Medulla oblongata (tissue), 1 donor: ENCODE measurements around the gene ICAM1.
"Not testable (repeated sequence)": the region's sequence is repeated elsewhere in the genome, so short reads cannot be mapped to it uniquely, and the experiment has no call there.

Experiments
- DNase-seq: peaks from one replicate; pipeline ENCODE4 v3.0.0-alpha.2; 2015; ENCODE audit errors: extremely low spot score

Gene ICAM1

GRCh38 chr19:10274589-10274988 lies 3.7 kb downstream of the ICAM1 start:
- DNase-seq: no peak

- DNase-seq: no peak
Measured at GRCh38 chr19:10277795-10278589, 7.1 kb downstream of the ICAM1 start.

GRCh38 chr19:10278935-10279334 lies 8.0 kb downstream of the ICAM1 start:
- no peak for DNase-seq

- no peak for DNase-seq
Measured at GRCh38 chr19:10279737-10280442, 9.0 kb downstream of the ICAM1 start.

GRCh38 chr19:10282043-10282442 lies 11.1 kb downstream of the ICAM1 start:
- not testable (repeated sequence) for DNase-seq

- DNase-seq: no peak
Measured at GRCh38 chr19:10283301-10284064, 12.6 kb downstream of the ICAM1 start.

GRCh38 chr19:10284065-10284959 lies 13.4 kb downstream of the ICAM1 start:
- DNase-seq: no peak

GRCh38 chr19:10284960-10285278 lies 14.0 kb downstream of the ICAM1 start:
- no peak for DNase-seq

GRCh38 chr19:10285393-10285792 lies 14.5 kb downstream of the ICAM1 start:
- no peak for DNase-seq

- DNase-seq: no peak
Measured at GRCh38 chr19:10286803-10287737, 16.1 kb downstream of the ICAM1 start, which contains the start of gene ICAM4. Gene ICAM4 (plus strand): TSS chr19:10286955. CDS start chr19:10287013, 58 bp downstream.

- DNase-seq: no peak
Measured at GRCh38 chr19:10288662-10289166, 17.8 kb downstream of the ICAM1 start.

- no peak for DNase-seq
Measured at GRCh38 chr19:10289167-10289835, 18.4 kb downstream of the ICAM1 start.

GRCh38 chr19:10289836-10290356 lies 19.0 kb downstream of the ICAM1 start, which contains the start of gene ICAM5:
Gene ICAM5 (plus strand): TSS chr19:10289952. CDS start chr19:10290044, 92 bp downstream.
- DNase-seq: no peak

GRCh38 chr19:10290357-10290875 lies 19.5 kb downstream of the ICAM1 start:
- no peak for DNase-seq

- peak; percentile 34 for DNase-seq
Measured at GRCh38 chr19:10290876-10291553, 20.1 kb downstream of the ICAM1 start.

- DNase-seq: no peak
Measured at GRCh38 chr19:10291554-10292205, 20.8 kb downstream of the ICAM1 start.

GRCh38 chr19:10292206-10292788 lies 21.4 kb downstream of the ICAM1 start:
- DNase-seq: no peak
